OCI-LY1 (cell line): Measurements from ENCODE around the gene CHTF18.

Experiments
- EZH2 ChIP-seq: fragments of 200-600 bp; sonication (generic), shearing (Covaris generic); IDR thresholded peaks from 2 replicates; pipeline ENCODE4 v1.8.0; 2017; ENCODE audit warnings: borderline replicate concordance, mixed run types, mild to moderate bottlenecking, antibody characterized with exemption, low read length, moderate library complexity, mixed read lengths
- TF ChIP-seq, protein P1 (sequence below): fragments of 200-600 bp; sonication (generic), shearing (Covaris generic); IDR thresholded peaks from 2 replicates; pipeline ENCODE4 v1.5.1; 2017; ENCODE audit warnings: mild to moderate bottlenecking, antibody characterized with exemption, low read length, moderate library complexity, mixed read lengths

DNA sequence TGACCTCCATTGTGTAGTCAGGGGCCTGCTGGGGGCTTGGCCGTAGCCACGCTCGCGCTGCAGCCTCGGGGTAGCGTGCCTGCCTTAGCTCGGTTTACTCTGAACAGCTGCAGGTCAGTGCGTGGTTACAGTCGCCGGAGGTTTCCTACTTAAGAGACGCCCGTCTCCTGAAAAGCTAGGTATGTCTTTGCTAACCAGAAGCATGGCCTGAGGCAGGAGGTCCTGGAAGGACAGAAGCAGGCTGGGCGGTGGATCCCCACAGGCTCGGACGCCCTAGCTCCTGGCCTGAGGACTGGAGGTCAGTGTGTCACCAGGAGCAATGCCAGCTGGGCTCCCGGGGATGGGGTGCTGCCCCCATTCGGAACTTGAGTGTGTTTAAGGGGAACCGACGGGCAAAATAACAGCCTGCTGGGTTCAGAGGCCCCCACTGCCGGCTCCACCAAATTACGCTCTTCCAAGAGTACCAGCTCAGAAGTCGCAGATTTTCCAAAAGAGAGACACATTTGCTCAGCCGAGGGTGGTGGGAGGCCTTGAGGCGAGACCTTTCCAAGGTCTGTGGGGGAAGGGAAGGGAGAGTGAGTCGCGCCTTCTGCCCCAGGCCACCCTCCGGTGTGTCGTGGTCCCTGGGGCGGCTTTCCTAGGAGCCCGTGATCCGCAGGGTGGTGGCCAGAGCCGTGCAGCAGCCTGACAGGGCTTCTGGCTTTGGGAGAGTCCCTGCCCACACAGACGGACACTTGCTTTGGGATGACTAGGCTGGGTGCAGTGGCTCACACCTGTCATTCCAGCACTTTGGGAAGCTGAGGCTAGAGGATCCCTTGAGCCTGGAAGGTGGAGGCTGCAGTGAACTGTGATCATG lies 16.0 kb downstream of the CHTF18 start:
- TF ChIP-seq, protein P1, sequence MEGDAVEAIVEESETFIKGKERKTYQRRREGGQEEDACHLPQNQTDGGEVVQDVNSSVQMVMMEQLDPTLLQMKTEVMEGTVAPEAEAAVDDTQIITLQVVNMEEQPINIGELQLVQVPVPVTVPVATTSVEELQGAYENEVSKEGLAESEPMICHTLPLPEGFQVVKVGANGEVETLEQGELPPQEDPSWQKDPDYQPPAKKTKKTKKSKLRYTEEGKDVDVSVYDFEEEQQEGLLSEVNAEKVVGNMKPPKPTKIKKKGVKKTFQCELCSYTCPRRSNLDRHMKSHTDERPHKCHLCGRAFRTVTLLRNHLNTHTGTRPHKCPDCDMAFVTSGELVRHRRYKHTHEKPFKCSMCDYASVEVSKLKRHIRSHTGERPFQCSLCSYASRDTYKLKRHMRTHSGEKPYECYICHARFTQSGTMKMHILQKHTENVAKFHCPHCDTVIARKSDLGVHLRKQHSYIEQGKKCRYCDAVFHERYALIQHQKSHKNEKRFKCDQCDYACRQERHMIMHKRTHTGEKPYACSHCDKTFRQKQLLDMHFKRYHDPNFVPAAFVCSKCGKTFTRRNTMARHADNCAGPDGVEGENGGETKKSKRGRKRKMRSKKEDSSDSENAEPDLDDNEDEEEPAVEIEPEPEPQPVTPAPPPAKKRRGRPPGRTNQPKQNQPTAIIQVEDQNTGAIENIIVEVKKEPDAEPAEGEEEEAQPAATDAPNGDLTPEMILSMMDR, result no peak
- TF ChIP-seq EZH2, result no peak
